Breast epithelium (tissue), 3 donors: Measurements from ENCODE around the gene ZNF133.

ENCODE experiments used
- POLR2A ChIP-seq: fragments of 450-650 bp; IDR thresholded peaks from one replicate; pipeline ENCODE4 v1.6.1; 2016; ENCODE audit warnings: antibody characterized with exemption, mild to moderate bottlenecking, moderate library complexity
- TF ChIP-seq, protein P1 (sequence below), 3 donors: fragments of 450-650 bp; IDR thresholded peaks; one replicate each; pipeline ENCODE4 v1.5.1; 2016 to 2017; ENCODE audit warnings: antibody characterized with exemption in 3 of 3, mild to moderate bottlenecking in 3 of 3, moderate library complexity in 3 of 3

GRCh38 chr20:18287915-18288748 lies at the start of gene ZNF133:
- TF ChIP-seq, protein P1, sequence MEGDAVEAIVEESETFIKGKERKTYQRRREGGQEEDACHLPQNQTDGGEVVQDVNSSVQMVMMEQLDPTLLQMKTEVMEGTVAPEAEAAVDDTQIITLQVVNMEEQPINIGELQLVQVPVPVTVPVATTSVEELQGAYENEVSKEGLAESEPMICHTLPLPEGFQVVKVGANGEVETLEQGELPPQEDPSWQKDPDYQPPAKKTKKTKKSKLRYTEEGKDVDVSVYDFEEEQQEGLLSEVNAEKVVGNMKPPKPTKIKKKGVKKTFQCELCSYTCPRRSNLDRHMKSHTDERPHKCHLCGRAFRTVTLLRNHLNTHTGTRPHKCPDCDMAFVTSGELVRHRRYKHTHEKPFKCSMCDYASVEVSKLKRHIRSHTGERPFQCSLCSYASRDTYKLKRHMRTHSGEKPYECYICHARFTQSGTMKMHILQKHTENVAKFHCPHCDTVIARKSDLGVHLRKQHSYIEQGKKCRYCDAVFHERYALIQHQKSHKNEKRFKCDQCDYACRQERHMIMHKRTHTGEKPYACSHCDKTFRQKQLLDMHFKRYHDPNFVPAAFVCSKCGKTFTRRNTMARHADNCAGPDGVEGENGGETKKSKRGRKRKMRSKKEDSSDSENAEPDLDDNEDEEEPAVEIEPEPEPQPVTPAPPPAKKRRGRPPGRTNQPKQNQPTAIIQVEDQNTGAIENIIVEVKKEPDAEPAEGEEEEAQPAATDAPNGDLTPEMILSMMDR (IDR thresholded peaks at IDR 0.05) = no peak
- TF ChIP-seq POLR2A = peak; percentile 83
